Measurements from ENCODE around the gene TIGD3.

Gene TIGD3

GRCh38 chr11:65390099-65390941 lies 35.8 kb downstream of the TIGD3 start:
- DNase-seq (ENCODE audit: low spot score): peak; percentile 31

GRCh38 chr11:65390996-65391395 lies 36.4 kb downstream of the TIGD3 start:
- peak; percentile 64 for DNase-seq (ENCODE audit: low spot score)

- DNase-seq (ENCODE audit: low spot score): no peak
These were observed 37.8 kb downstream of the TIGD3 start for GRCh38 chr11:65392186-65392829.

GRCh38 chr11:65392899-65393298 lies 38.3 kb downstream of the TIGD3 start:
- no peak for DNase-seq (ENCODE audit: low spot score)

GRCh38 chr11:65393513-65394079 lies 39.0 kb downstream of the TIGD3 start:
- no peak for DNase-seq (ENCODE audit: low spot score)

- DNase-seq (ENCODE audit: low spot score): no peak
These were observed 39.6 kb downstream of the TIGD3 start for GRCh38 chr11:65394125-65394536.

- no peak for DNase-seq (ENCODE audit: low spot score)
These were observed 41.5 kb downstream of the TIGD3 start for GRCh38 chr11:65395961-65396530.

GRCh38 chr11:65396769-65397745 lies 42.5 kb downstream of the TIGD3 start:
- DNase-seq (ENCODE audit: low spot score): no peak

- no peak for DNase-seq (ENCODE audit: low spot score)
These were observed 43.9 kb downstream of the TIGD3 start for GRCh38 chr11:65398362-65398910.

- no peak for DNase-seq (ENCODE audit: low spot score)
These were observed 44.7 kb downstream of the TIGD3 start for GRCh38 chr11:65399249-65399648.

- no peak for DNase-seq (ENCODE audit: low spot score)
These were observed 45.3 kb downstream of the TIGD3 start for GRCh38 chr11:65399845-65400244.

- no peak for DNase-seq (ENCODE audit: low spot score)
These were observed 45.9 kb downstream of the TIGD3 start for GRCh38 chr11:65400307-65401072.

- DNase-seq (ENCODE audit: low spot score): no peak
These were observed 46.7 kb downstream of the TIGD3 start for GRCh38 chr11:65401073-65401802.

- no peak for DNase-seq (ENCODE audit: low spot score)
These were observed 47.3 kb downstream of the TIGD3 start for GRCh38 chr11:65401803-65402248.

GRCh38 chr11:65402790-65403189 lies 48.2 kb downstream of the TIGD3 start:
- no peak for DNase-seq (ENCODE audit: low spot score)

GRCh38 chr11:65403607-65404121 lies 49.1 kb downstream of the TIGD3 start:
- no peak for DNase-seq (ENCODE audit: low spot score)

- DNase-seq (ENCODE audit: low spot score): no peak
These were observed 49.7 kb downstream of the TIGD3 start for GRCh38 chr11:65404210-65404609.

- no peak for DNase-seq (ENCODE audit: low spot score)
These were observed 50.2 kb downstream of the TIGD3 start for GRCh38 chr11:65404638-65405339.

Data from AG08395 (cell line).